WTC11 (cell line): ENCODE data around the gene CDH9. TPM values are rescaled to one million over a fixed set of nuclear protein-coding genes. Genes with fewer than 3 reads are reported as not detected.

Experiments
- ATAC-seq: fragments of 200-7000 bp; cut with Tn5 transposase; 2 replicates; pipeline ENCODE4 v1.10.0; 2021; ENCODE audit warnings: mild to moderate bottlenecking, moderate library complexity
- CTCF ChIA-PET: fragments of 300-600 bp; sonication (Branson Sonifier 250); formaldehyde crosslinking; loops from one replicate; lab custom pipeline; 2021; ENCODE audit warnings: antibody characterized with exemption; lab: Charles Lee
- POLR2A ChIA-PET: fragments of 350-600 bp; sonication (Branson Sonifier 250); formaldehyde crosslinking; loops from one replicate; lab custom pipeline; 2021; ENCODE audit warnings: antibody characterized with exemption; lab: Charles Lee
- DNase-seq: peaks from one replicate; pipeline ENCODE4 v3.0.0; 2021; ENCODE audit warnings: low spot score
- H3K27ac Mint-ChIP-seq: 2 replicates; pipeline ENCODE4 v1.8.0; 2021; ENCODE audit warnings: mixed read lengths
- H3K27me3 Mint-ChIP-seq: 2 replicates; pipeline ENCODE4 v1.8.0; 2021; ENCODE audit warnings: low read depth, mild to moderate bottlenecking, moderate library complexity, mixed read lengths
- H3K36me3 Mint-ChIP-seq: 2 replicates; pipeline ENCODE4 v1.8.0; 2021; ENCODE audit warnings: mixed read lengths
- H3K4me1 Mint-ChIP-seq: 2 replicates; pipeline ENCODE4 v1.8.0; 2022; ENCODE audit warnings: mixed read lengths
- H3K4me3 Mint-ChIP-seq: 2 replicates; pipeline ENCODE4 v1.8.0; 2021; ENCODE audit warnings: mild to moderate bottlenecking, moderate library complexity, mixed read lengths
- H3K9me3 Mint-ChIP-seq: 2 replicates; pipeline ENCODE4 v1.8.0; 2021; ENCODE audit warnings: mixed read lengths
- CDX4 ChIP-seq: fragments of 250-450 bp; sonication (Bioruptor Pico); IDR thresholded peaks from 2 replicates; pipeline ENCODE4 v1.9.0; 2021; ENCODE audit warnings: moderate library complexity, mild to moderate bottlenecking, inconsistent platforms, borderline replicate concordance
- E2F5 ChIP-seq: sonication (generic); formaldehyde crosslinking; IDR thresholded peaks from 2 replicates; pipeline ENCODE4 v1.8.1; 2022; ENCODE audit warnings: mild to moderate bottlenecking, moderate library complexity, missing genetic modification reagents
- EMX1 ChIP-seq: fragments of 250-450 bp; sonication (Bioruptor Pico); IDR thresholded peaks from 2 replicates; pipeline ENCODE4 v1.8.0; 2021; ENCODE audit warnings: mild to moderate bottlenecking
- ESRRA ChIP-seq: sonication (generic); formaldehyde crosslinking; IDR thresholded peaks from 2 replicates; pipeline ENCODE4 v1.8.1; 2022; ENCODE audit warnings: mild to moderate bottlenecking, missing genetic modification reagents, borderline replicate concordance
- JAZF1 ChIP-seq: fragments of 250-450 bp; sonication (Bioruptor Pico); IDR thresholded peaks from 2 replicates; pipeline ENCODE4 v1.9.0; 2021; ENCODE audit warnings: moderate library complexity, mild to moderate bottlenecking, inconsistent platforms
- NFYB ChIP-seq: sonication (generic); formaldehyde crosslinking; conservative IDR thresholded peaks from 2 replicates; pipeline ENCODE4 v1.8.0; 2022; ENCODE audit warnings: low read depth, missing genetic modification reagents
- NR3C1 ChIP-seq: sonication (generic); formaldehyde crosslinking; conservative IDR thresholded peaks from 2 replicates; pipeline ENCODE4 v1.8.1; 2023; ENCODE audit warnings: low read depth, mild to moderate bottlenecking, missing genetic modification reagents
- SP1 ChIP-seq: sonication (generic); formaldehyde crosslinking; conservative IDR thresholded peaks from 2 replicates; pipeline ENCODE4 v1.8.1; 2022; ENCODE audit warnings: missing genetic modification reagents
- TP53 ChIP-seq: sonication (generic); formaldehyde crosslinking; IDR thresholded peaks from 2 replicates; pipeline ENCODE4 v1.8.1; 2023; ENCODE audit warnings: mild to moderate bottlenecking, missing genetic modification reagents
- ZNF138 ChIP-seq: sonication (generic); formaldehyde crosslinking; conservative IDR thresholded peaks from 2 replicates; pipeline ENCODE4 v1.8.1; 2022; ENCODE audit warnings: mild to moderate bottlenecking, moderate library complexity, missing genetic modification reagents
- ZNF219 ChIP-seq: sonication (generic); formaldehyde crosslinking; IDR thresholded peaks from 2 replicates; pipeline ENCODE4 v1.8.0; 2023; ENCODE audit warnings: missing genetic modification reagents, mild to moderate bottlenecking, borderline replicate concordance
- ZNF425 ChIP-seq: fragments of 250-450 bp; sonication (Bioruptor Pico); conservative IDR thresholded peaks from 2 replicates; pipeline ENCODE4 v1.9.0; 2021; ENCODE audit warnings: mild to moderate bottlenecking
- ZNF512 ChIP-seq: sonication (generic); formaldehyde crosslinking; IDR thresholded peaks from 2 replicates; pipeline ENCODE4 v1.8.1; 2022; ENCODE audit warnings: missing genetic modification reagents, borderline replicate concordance
- ZNF532 ChIP-seq: fragments of 250-450 bp; sonication (Bioruptor Pico); IDR thresholded peaks from 2 replicates; pipeline ENCODE4 v1.9.0; 2021; ENCODE audit warnings: mild to moderate bottlenecking, borderline replicate concordance
- total RNA-seq: library from RNA; stranded (reverse); gene quantifications from 3 replicates; pipeline ENCODE4 v1.2.3, GENCODE V29; 2021
- TF ChIP-seq, protein P1 (sequence below): fragments of 250-450 bp; sonication (Bioruptor Pico); IDR thresholded peaks from 2 replicates; pipeline ENCODE4 v2.1.2; 2022; ENCODE audit warnings: mild to moderate bottlenecking, moderate library complexity
- TF ChIP-seq, protein P2 (sequence below): sonication (generic); formaldehyde crosslinking; IDR thresholded peaks from 2 replicates; pipeline ENCODE4 v1.8.1; 2022; ENCODE audit warnings: low read depth, missing genetic modification reagents, borderline replicate concordance
- TF ChIP-seq, protein P3 (sequence below): fragments of 250-450 bp; sonication (Bioruptor Pico); IDR thresholded peaks from 2 replicates; pipeline ENCODE4 v1.8.0; 2021; ENCODE audit warnings: mild to moderate bottlenecking
- TF ChIP-seq, protein P4 (sequence below): sonication (generic); formaldehyde crosslinking; IDR thresholded peaks from 2 replicates; pipeline ENCODE4 v1.8.0; 2022; ENCODE audit warnings: mild to moderate bottlenecking, missing genetic modification reagents

Gene CDH9
- total RNA-seq, 1 experiment from 2014 or later, result 0.48 TPM

DNA sequence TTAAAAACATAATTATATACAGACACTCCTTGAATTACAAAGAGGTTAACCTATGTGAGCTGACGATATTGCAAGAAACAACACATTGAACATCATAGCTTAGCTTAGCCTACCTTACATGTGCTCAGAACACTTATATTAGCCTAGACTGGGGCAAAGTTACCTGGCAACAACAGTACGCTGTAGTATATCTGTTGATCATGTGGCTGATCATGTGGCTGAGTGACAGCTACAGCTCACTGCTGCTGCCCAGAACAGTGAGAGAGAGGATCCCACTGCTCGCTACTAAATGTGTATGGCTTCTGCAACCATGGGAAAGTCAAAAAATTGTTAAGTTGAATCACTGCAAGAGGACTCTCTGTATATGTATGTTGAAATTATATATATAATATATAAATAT, 169.9 kb downstream of the CDH9 start (continued):
- TF ChIP-seq, protein P1, sequence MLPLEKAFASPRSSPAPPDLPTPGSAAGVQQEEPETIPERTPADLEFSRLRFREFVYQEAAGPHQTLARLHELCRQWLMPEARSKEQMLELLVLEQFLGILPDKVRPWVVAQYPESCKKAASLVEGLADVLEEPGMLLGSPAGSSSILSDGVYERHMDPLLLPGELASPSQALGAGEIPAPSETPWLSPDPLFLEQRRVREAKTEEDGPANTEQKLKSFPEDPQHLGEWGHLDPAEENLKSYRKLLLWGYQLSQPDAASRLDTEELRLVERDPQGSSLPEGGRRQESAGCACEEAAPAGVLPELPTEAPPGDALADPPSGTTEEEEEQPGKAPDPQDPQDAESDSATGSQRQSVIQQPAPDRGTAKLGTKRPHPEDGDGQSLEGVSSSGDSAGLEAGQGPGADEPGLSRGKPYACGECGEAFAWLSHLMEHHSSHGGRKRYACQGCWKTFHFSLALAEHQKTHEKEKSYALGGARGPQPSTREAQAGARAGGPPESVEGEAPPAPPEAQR (CRISPR knock-in tag), result no peak
- no peak for TF ChIP-seq ESRRA (CRISPR knock-in tag)
- TF ChIP-seq JAZF1, result no peak
- TF ChIP-seq ZNF138 (CRISPR knock-in tag), result no peak
- no peak for TF ChIP-seq ZNF219 (CRISPR knock-in tag)
- no peak for TF ChIP-seq NFYB (CRISPR knock-in tag)
- TF ChIP-seq, protein P2, sequence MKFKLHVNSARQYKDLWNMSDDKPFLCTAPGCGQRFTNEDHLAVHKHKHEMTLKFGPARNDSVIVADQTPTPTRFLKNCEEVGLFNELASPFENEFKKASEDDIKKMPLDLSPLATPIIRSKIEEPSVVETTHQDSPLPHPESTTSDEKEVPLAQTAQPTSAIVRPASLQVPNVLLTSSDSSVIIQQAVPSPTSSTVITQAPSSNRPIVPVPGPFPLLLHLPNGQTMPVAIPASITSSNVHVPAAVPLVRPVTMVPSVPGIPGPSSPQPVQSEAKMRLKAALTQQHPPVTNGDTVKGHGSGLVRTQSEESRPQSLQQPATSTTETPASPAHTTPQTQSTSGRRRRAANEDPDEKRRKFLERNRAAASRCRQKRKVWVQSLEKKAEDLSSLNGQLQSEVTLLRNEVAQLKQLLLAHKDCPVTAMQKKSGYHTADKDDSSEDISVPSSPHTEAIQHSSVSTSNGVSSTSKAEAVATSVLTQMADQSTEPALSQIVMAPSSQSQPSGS (CRISPR knock-in tag), result no peak
- no peak for TF ChIP-seq EMX1
- TF ChIP-seq NR3C1 (CRISPR knock-in tag), result no peak

DNA sequence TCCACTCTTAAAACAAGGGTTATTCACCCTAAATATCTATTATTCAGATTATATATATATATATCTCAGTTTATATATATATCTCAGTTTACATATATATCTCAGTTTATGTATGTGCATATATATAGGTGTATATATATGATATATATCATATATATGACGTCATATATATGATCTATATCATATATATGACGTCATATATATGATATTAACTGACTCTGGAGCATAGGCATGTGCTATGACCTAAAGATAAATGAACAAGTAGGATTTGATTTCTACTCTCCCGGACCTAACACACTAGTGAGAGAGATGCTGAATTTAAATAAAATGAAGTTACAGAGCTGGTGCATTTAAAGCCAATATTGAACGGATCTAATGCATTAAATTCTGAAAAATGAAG, 174.3 kb downstream of the CDH9 start:
- no peak for TF ChIP-seq CDX4 (CRISPR knock-in tag)
- TF ChIP-seq E2F5 (CRISPR knock-in tag), result no peak
- TF ChIP-seq SP1 (CRISPR knock-in tag), result no peak
- TF ChIP-seq ZNF512 (CRISPR knock-in tag), result no peak
- TF ChIP-seq, protein P3, sequence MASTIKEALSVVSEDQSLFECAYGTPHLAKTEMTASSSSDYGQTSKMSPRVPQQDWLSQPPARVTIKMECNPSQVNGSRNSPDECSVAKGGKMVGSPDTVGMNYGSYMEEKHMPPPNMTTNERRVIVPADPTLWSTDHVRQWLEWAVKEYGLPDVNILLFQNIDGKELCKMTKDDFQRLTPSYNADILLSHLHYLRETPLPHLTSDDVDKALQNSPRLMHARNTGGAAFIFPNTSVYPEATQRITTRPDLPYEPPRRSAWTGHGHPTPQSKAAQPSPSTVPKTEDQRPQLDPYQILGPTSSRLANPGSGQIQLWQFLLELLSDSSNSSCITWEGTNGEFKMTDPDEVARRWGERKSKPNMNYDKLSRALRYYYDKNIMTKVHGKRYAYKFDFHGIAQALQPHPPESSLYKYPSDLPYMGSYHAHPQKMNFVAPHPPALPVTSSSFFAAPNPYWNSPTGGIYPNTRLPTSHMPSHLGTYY (CRISPR knock-in tag), result no peak
- no peak for TF ChIP-seq TP53 (CRISPR knock-in tag)
- TF ChIP-seq, protein P4, sequence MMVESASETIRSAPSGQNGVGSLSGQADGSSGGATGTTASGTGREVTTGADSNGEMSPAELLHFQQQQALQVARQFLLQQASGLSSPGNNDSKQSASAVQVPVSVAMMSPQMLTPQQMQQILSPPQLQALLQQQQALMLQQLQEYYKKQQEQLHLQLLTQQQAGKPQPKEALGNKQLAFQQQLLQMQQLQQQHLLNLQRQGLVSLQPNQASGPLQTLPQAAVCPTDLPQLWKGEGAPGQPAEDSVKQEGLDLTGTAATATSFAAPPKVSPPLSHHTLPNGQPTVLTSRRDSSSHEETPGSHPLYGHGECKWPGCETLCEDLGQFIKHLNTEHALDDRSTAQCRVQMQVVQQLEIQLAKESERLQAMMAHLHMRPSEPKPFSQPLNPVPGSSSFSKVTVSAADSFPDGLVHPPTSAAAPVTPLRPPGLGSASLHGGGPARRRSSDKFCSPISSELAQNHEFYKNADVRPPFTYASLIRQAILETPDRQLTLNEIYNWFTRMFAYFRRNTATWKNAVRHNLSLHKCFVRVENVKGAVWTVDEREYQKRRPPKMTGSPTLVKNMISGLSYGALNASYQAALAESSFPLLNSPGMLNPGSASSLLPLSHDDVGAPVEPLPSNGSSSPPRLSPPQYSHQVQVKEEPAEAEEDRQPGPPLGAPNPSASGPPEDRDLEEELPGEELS (CRISPR knock-in tag), result no peak
- TF ChIP-seq ZNF425, result no peak
- no peak for TF ChIP-seq ZNF532 (CRISPR knock-in tag)
- ATAC-seq (no peak), DNase-seq (no peak)
- H3K27ac Mint-ChIP-seq, result no peak overlapping the region
- ChIA-PET POLR2A (no interaction called here), CTCF (interaction anchor here (1.1 kb wide), 1 partner anchor 17 kb away, joined by 3 read pairs; no protein-coding TSS in a partner anchor)
- no peak overlapping the region for H3K4me3 Mint-ChIP-seq
- no peaks in the 10 kb centered on the region; the same call in 1 of the 2 replicates for H3K9me3 Mint-ChIP-seq
- no peaks in the 10 kb centered on the region for H3K36me3 Mint-ChIP-seq
- no peaks in the 10 kb centered on the region for H3K4me1 Mint-ChIP-seq
- peaks cover 2% of the 10 kb centered on the region; the same call in 1 of the 2 replicates for H3K27me3 Mint-ChIP-seq
